ENCODE measurements around the gene STH. TPM values are rescaled to one million over a fixed set of nuclear protein-coding genes. Genes with fewer than 3 reads are reported as not detected.
"Not testable (repeated sequence)": the region's sequence is repeated elsewhere in the genome, so short reads cannot be mapped to it uniquely, and the experiment has no call there.

The STH gene
- total RNA-seq, 2 donors from 2014 or later, result not detected

DNA sequence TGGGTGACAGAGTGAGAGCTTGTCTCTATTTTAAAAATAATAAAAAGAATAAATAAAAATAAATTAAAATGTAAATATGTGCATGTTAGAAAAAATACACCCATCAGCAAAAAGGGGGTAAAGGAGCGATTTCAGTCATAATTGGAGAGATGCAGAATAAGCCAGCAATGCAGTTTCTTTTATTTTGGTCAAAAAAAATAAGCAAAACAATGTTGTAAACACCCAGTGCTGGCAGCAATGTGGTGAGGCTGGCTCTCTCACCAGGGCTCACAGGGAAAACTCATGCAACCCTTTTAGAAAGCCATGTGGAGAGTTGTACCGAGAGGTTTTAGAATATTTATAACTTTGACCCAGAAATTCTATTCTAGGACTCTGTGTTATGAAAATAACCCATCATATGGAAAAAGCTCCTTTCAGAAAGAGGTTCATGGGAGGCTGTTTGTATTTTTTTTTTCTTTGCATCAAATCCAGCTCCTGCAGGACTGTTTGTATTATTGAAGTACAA lies 8.5 kb downstream of the STH start:
- Mint-ChIP-seq H3K27ac (no peak overlapping the region), H3K4me3 (no peak overlapping the region), H3K4me1 (ENCODE audit: low read depth) (no peaks in the 10 kb centered on the region)

DNA sequence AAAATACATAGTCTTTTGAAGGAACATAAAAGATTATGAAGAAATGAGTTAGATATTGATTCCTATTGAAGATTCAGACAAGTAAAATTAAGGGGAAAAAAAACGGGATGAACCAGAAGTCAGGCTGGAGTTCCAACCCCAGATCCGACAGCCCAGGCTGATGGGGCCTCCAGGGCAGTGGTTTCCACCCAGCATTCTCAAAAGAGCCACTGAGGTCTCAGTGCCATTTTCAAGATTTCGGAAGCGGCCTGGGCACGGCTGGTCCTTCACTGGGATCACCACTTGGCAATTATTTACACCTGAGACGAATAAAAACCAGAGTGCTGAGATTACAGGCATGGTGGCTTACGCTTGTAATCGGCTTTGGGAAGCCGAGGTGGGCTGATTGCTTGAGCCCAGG lies 9.5 kb downstream of the STH start:
- no peaks in the 10 kb centered on the region for H3K36me3 Mint-ChIP-seq (ENCODE audit: insufficient read depth in 2 of 2)
- no peak for ATAC-seq (replicated peaks in 1 of 2)

More for the DNA sequence above, 8.5 kb downstream of the STH start:
- Mint-ChIP-seq H3K27me3 (ENCODE audit: low read depth) (peaks cover 6% of the 10 kb centered on the region), H3K36me3 (ENCODE audit: insufficient read depth in 2 of 2) (no peaks in the 10 kb centered on the region), H3K9me3 (no peaks in the 10 kb centered on the region)
- ATAC-seq (replicated peaks in 1 of 2) (no peak), DNase-seq (no peak)

GRCh38 chr17:46009681-46010596 lies 10.9 kb downstream of the STH start:
- DNase-seq (no peak), ATAC-seq (replicated peaks in 1 of 2) (no peak)
- no peaks in the 10 kb centered on the region for H3K9me3 Mint-ChIP-seq
- H3K27ac Mint-ChIP-seq, result no peak overlapping the region
- no peaks in the 10 kb centered on the region for H3K4me1 Mint-ChIP-seq (ENCODE audit: low read depth)
- H3K27me3 Mint-ChIP-seq (ENCODE audit: low read depth), result peaks cover 6% of the 10 kb centered on the region
- H3K36me3 Mint-ChIP-seq (ENCODE audit: insufficient read depth in 2 of 2), result no peaks in the 10 kb centered on the region
- no peak overlapping the region for H3K4me3 Mint-ChIP-seq

More for the DNA sequence above, 9.5 kb downstream of the STH start:
- Mint-ChIP-seq H3K4me1 (ENCODE audit: low read depth) (no peaks in the 10 kb centered on the region), H3K27me3 (ENCODE audit: low read depth) (peaks cover 6% of the 10 kb centered on the region), H3K9me3 (no peaks in the 10 kb centered on the region), H3K27ac (no peak overlapping the region), H3K4me3 (no peak overlapping the region)
- no peak for DNase-seq

- H3K9me3 Mint-ChIP-seq, result no peaks in the 10 kb centered on the region
Measured at GRCh38 chr17:46010597-46011186, 11.6 kb downstream of the STH start.

DNA sequence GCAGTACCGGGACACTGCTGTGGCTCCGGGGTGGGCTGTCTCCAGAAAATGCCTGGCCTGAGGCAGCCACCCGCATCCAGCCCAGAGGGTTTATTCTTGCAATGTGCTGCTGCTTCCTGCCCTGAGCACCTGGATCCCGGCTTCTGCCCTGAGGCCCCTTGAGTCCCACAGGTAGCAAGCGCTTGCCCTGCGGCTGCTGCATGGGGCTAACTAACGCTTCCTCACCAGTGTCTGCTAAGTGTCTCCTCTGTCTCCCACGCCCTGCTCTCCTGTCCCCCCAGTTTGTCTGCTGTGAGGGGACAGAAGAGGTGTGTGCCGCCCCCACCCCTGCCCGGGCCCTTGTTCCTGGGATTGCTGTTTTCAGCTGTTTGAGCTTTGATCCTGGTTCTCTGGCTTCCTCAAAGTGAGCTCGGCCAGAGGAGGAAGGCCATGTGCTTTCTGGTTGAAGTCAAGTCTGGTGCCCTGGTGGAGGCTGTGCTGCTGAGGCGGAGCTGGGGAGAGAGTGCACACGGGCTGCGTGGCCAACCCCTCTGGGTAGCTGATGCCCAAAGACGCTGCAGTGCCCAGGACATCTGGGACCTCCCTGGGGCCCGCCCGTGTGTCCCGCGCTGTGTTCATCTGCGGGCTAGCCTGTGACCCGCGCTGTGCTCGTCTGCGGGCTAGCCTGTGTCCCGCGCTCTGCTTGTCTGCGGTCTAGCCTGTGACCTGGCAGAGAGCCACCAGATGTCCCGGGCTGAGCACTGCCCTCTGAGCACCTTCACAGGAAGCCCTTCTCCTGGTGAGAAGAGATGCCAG lies 12.9 kb downstream of the STH start:
- no peaks in the 10 kb centered on the region for H3K36me3 Mint-ChIP-seq (ENCODE audit: insufficient read depth in 2 of 2)
- H3K27me3 Mint-ChIP-seq (ENCODE audit: low read depth), result no peaks in the 10 kb centered on the region
- no peak overlapping the region for H3K27ac Mint-ChIP-seq
- H3K4me3 Mint-ChIP-seq, result no peak overlapping the region
- no peak for ATAC-seq (replicated peaks in 1 of 2)
- H3K4me1 Mint-ChIP-seq (ENCODE audit: low read depth), result no peaks in the 10 kb centered on the region
- H3K9me3 Mint-ChIP-seq, result no peaks in the 10 kb centered on the region
- no peak for DNase-seq

More at GRCh38 chr17:46010597-46011186, 11.6 kb downstream of the STH start:
- peaks cover 6% of the 10 kb centered on the region for H3K27me3 Mint-ChIP-seq (ENCODE audit: low read depth)
- H3K4me1 Mint-ChIP-seq (ENCODE audit: low read depth), result no peaks in the 10 kb centered on the region
- no peak overlapping the region for H3K27ac Mint-ChIP-seq
- H3K4me3 Mint-ChIP-seq, result no peak overlapping the region
- DNase-seq (no peak), ATAC-seq (replicated peaks in 1 of 2) (no peak)
- H3K36me3 Mint-ChIP-seq (ENCODE audit: insufficient read depth in 2 of 2), result no peaks in the 10 kb centered on the region

DNA sequence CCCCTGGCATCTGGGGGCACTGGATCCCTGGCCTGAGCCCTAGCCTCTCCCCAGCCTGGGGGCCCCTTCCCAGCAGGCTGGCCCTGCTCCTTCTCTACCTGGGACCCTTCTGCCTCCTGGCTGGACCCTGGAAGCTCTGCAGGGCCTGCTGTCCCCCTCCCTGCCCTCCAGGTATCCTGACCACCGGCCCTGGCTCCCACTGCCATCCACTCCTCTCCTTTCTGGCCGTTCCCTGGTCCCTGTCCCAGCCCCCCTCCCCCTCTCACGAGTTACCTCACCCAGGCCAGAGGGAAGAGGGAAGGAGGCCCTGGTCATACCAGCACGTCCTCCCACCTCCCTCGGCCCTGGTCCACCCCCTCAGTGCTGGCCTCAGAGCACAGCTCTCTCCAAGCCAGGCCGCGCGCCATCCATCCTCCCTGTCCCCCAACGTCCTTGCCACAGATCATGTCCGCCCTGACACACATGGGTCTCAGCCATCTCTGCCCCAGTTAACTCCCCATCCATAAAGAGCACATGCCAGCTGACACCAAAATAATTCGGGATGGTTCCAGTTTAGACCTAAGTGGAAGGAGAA lies 13.5 kb downstream of the STH start:
- Mint-ChIP-seq H3K27ac (no peak overlapping the region), H3K4me1 (ENCODE audit: low read depth) (no peaks in the 10 kb centered on the region), H3K36me3 (ENCODE audit: insufficient read depth in 2 of 2) (no peaks in the 10 kb centered on the region), H3K27me3 (ENCODE audit: low read depth) (no peaks in the 10 kb centered on the region), H3K9me3 (no peaks in the 10 kb centered on the region), H3K4me3 (no peak overlapping the region)
- DNase-seq, result no peak
- ATAC-seq (replicated peaks in 1 of 2), result no peak

- no peak overlapping the region for H3K27ac Mint-ChIP-seq
- H3K4me3 Mint-ChIP-seq, result no peak overlapping the region
- no peaks in the 10 kb centered on the region for H3K36me3 Mint-ChIP-seq (ENCODE audit: insufficient read depth in 2 of 2)
- no peaks in the 10 kb centered on the region for H3K9me3 Mint-ChIP-seq
- H3K27me3 Mint-ChIP-seq (ENCODE audit: low read depth), result no peaks in the 10 kb centered on the region
- no peaks in the 10 kb centered on the region for H3K4me1 Mint-ChIP-seq (ENCODE audit: low read depth)
- no peak for DNase-seq
- ATAC-seq (replicated peaks in 1 of 2), result peak in 1 of 2 donors; percentile 29
Measured at GRCh38 chr17:46013127-46013501, 14.1 kb downstream of the STH start.

- no peaks in the 10 kb centered on the region for H3K27me3 Mint-ChIP-seq (ENCODE audit: low read depth)
- DNase-seq (no peak), ATAC-seq (replicated peaks in 1 of 2) (no peak)
- no peaks in the 10 kb centered on the region for H3K4me1 Mint-ChIP-seq (ENCODE audit: low read depth)
- H3K4me3 Mint-ChIP-seq, result no peak overlapping the region
- peaks cover 0 to 1% of the 10 kb centered on the region in 2 donors for H3K9me3 Mint-ChIP-seq
- no peaks in the 10 kb centered on the region for H3K36me3 Mint-ChIP-seq (ENCODE audit: insufficient read depth in 2 of 2)
- no peak overlapping the region for H3K27ac Mint-ChIP-seq
Measured at GRCh38 chr17:46013502-46014165, 14.6 kb downstream of the STH start.

DNA sequence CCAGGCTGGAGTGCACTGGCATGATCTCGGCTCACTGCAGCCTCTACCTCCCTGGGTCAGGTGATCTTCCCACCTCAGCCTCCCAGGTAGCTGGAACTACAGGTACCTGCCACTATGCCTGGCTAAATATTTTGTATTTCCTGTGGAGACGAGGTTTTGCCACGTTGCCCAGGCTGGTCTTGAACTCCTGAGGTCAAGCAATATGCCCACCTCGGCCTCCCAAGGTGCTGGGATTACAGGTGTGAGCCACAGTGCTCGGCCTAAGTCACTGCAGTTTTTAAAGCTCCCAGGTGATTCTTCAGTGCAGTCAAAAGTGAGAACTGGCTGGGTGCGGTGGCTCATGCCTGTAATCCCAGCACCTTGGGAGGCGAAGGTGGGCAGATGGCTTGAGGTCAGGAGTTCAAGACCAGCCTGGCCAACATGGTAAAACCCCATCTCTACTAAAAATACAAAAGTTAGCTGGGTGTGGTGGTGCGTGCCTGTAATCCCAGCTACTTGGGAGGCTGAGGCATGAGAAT lies 20.4 kb downstream of the STH start:
- H3K27me3 Mint-ChIP-seq (ENCODE audit: low read depth); H3K9me3 Mint-ChIP-seq; ATAC-seq (replicated peaks in 1 of 2); DNase-seq; H3K36me3 Mint-ChIP-seq (ENCODE audit: insufficient read depth in 2 of 2); H3K27ac Mint-ChIP-seq; H3K4me3 Mint-ChIP-seq: not testable (repeated sequence)
- peaks cover 11% of the 10 kb centered on the region for H3K4me1 Mint-ChIP-seq (ENCODE audit: low read depth)

DNA sequence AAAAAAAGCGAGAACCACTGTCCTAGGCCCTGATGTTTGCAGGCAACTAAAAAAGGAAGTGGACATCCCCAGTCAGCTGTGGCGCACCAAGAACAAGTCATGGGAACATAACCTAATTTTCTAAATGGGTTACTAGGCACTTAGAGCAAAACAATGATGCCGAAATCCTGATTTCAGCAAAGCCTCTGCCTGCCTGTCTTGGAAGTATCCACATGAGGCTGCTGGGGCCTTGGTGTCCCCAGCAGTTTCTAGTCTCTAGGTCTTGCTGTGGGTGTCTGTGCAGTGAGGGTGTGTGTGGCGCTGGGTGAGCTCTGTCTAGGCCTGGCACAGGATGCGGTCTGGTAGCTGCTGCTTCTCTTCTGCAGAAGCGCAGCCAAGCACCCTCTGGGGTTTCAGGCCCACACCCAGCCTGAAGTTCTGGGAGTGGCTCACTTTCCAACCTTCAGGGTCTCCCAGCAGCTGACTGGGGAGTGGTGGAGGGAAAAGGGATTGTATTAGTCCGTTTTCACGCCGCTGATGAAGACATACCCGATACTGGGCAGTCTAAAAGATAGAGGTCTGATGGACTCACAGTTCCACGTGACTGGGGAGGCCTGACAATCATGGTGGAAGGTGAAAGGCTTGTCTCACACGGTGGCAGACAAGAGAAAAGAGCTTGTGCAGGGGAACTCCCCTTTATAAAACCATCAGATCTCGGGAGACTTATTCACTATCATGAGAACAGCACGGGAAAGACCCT lies 21.1 kb downstream of the STH start:
- peaks cover 1% of the 10 kb centered on the region in 2 donors for H3K9me3 Mint-ChIP-seq
- H3K36me3 Mint-ChIP-seq (ENCODE audit: insufficient read depth in 2 of 2), result peaks cover 0 to 2% of the 10 kb centered on the region in 2 donors
- DNase-seq (peak; percentile 45 to 50), ATAC-seq (replicated peaks in 1 of 2) (peak; percentile 82 to 91)
- peaks cover 11% of the 10 kb centered on the region for H3K4me1 Mint-ChIP-seq (ENCODE audit: low read depth)
- peak overlapping the region; percentile 79 for H3K27ac Mint-ChIP-seq
- peak overlapping the region; percentile 29 to 53 for H3K4me3 Mint-ChIP-seq
- no peaks in the 10 kb centered on the region for H3K27me3 Mint-ChIP-seq (ENCODE audit: low read depth)

- H3K27ac Mint-ChIP-seq, result no peak overlapping the region
- H3K27me3 Mint-ChIP-seq (ENCODE audit: low read depth), result no peaks in the 10 kb centered on the region
- H3K4me1 Mint-ChIP-seq (ENCODE audit: low read depth), result peaks cover 11% of the 10 kb centered on the region
- H3K36me3 Mint-ChIP-seq (ENCODE audit: insufficient read depth in 2 of 2), result peaks cover 0 to 2% of the 10 kb centered on the region in 2 donors
- peaks cover 1% of the 10 kb centered on the region in 2 donors for H3K9me3 Mint-ChIP-seq
- DNase-seq (no peak), ATAC-seq (replicated peaks in 1 of 2) (peak in 1 of 2 donors; percentile 5)
- no peak overlapping the region for H3K4me3 Mint-ChIP-seq
Measured at GRCh38 chr17:46020998-46021397, 21.9 kb downstream of the STH start.
